ENCODE data around the gene CHML.

- TF ChIP-seq, protein P1, sequence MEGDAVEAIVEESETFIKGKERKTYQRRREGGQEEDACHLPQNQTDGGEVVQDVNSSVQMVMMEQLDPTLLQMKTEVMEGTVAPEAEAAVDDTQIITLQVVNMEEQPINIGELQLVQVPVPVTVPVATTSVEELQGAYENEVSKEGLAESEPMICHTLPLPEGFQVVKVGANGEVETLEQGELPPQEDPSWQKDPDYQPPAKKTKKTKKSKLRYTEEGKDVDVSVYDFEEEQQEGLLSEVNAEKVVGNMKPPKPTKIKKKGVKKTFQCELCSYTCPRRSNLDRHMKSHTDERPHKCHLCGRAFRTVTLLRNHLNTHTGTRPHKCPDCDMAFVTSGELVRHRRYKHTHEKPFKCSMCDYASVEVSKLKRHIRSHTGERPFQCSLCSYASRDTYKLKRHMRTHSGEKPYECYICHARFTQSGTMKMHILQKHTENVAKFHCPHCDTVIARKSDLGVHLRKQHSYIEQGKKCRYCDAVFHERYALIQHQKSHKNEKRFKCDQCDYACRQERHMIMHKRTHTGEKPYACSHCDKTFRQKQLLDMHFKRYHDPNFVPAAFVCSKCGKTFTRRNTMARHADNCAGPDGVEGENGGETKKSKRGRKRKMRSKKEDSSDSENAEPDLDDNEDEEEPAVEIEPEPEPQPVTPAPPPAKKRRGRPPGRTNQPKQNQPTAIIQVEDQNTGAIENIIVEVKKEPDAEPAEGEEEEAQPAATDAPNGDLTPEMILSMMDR (IDR thresholded peaks at IDR 0.05) = no peak
- no peak for TF ChIP-seq POLR2A (IDR thresholded peaks at IDR 0.05)
Observed at GRCh38 chr1:241606544-241606943, 33.6 kb downstream of the CHML start.

All from vagina (tissue), 2 donors.